ENCODE data around the gene ALLC.
"Not testable (repeated sequence)": the region's sequence is repeated elsewhere in the genome, so short reads cannot be mapped to it uniquely, and the experiment has no call there.

The ALLC gene

GRCh38 chr2:3656762-3657721 is 958 bp upstream of the ALLC start:
- DNase-seq, result no peak

GRCh38 chr2:3659447-3660432 is 1.7 kb downstream of the ALLC start:
- DNase-seq, result no peak

- not testable (repeated sequence) for DNase-seq
These were observed 2.6 kb downstream of the ALLC start for GRCh38 chr2:3660640-3661039.

GRCh38 chr2:3661149-3661660 is 3.2 kb downstream of the ALLC start:
- no peak for DNase-seq

- DNase-seq, result no peak
These were observed 4.2 kb downstream of the ALLC start for GRCh38 chr2:3662239-3662638.

DNA sequence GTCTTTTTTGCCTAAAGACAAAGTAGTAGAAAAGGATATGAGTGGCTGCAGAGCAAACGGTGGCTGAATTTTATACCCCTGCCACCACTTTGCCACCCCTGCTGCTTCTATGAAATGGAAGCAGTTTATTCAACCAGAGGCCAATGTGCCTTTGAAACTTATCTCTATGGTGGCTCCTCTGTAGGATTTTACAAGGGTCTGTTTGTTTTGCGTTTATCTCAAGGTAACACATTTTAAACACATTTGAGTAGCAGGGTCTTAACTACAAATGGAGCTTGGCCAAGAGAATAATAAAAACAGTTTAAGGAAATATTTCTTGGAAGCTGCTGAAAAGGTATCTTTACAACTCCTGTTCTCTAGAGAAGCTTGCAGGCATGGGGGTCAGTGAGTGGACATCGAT is 6.1 kb downstream of the ALLC start:
- DNase-seq, result no peak

DNA sequence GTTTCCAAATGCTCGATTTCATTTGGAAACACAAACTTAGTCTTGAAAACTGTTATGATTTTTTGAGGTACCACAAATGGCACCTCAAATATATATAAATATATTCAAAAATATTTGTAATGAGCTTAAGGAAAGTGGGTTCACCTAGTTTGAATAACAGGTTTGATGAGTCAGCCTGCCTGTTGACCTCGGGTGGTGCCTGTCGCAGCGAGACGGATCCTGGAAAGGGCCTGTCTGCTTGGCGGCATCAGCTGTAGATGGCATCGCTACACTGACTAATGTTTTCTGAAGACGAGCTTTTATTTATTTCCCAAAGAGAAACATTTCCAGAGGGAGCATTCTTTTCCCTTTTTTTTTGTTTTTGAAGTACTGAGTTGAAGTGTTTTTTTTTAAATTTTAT is 6.9 kb downstream of the ALLC start:
- DNase-seq, result no peak

DNA sequence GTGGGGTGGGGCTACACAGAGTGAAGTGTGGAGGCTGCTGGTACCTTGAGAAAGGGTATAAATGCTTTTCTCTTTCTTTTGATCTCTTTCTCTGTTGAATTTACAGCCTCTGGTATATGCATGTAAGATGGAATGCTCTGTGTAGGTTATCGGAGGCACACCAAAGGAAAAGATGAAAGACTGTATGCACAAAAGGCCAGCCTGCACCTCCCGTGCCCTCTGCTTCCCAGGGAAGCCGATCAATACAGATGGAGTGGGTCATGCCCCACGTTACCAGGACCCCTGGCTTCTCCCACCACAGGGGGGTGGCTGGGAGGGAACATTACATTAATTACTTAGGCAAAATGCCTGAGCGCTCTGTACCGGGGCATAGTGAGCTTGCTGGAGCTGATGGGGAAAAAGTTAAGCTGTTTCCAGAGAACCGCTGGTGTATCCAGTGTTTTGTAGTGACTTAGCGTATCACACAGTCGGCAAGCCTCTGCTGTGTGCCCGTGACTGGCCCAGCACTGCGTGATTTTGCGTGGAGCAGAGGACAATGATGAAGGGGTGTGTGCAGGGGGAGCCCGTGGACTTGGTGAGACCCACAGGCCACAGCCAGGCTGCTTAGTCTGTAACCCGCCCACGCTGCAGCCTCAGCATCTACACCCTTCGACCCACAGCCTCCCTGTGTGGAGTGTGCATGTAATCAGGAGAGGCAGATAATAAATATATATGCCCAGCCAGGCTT is 8.0 kb downstream of the ALLC start:
- no peak for DNase-seq

DNA sequence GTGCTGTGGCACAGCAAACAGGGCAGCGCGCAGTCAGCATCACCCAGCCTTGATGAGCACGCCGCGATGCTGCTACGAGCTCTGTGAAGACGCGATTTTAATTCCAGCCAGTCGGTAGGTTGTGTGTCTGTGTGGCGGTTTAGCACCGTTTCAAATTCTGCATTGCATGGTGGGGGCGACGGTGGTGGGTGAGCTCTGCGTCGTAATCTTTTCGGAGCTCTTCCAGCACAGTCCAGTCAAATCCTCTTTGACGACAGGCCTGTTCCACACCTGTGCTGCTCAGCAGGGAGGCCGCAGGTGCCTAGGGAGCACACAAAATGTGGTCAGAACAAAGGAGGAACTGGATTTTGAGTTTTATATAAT is 8.6 kb downstream of the ALLC start:
- DNase-seq, result no peak

DNA sequence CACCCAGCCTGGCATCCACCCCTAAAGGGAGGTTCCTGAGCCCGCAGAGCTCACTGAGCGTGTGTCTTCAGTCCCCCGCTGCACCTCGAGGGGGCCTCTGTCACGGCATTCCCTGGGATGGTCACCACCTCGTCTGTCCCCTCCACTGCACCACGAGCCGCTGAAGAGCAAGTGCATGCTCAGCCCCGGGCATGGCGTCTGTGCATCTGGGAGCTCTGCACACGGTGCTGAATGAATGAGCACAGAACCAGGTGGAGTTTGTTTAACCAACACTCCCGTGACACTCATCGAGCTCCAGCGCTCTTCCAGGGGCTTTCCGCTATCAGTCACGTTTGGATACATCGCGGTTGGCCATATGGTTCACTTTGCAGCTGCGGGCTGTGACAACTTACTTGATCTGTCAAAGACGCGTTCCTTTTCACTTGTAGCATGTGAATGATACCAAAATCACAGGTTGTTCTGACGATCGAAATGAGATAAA is 9.2 kb downstream of the ALLC start:
- DNase-seq, result no peak

DNA sequence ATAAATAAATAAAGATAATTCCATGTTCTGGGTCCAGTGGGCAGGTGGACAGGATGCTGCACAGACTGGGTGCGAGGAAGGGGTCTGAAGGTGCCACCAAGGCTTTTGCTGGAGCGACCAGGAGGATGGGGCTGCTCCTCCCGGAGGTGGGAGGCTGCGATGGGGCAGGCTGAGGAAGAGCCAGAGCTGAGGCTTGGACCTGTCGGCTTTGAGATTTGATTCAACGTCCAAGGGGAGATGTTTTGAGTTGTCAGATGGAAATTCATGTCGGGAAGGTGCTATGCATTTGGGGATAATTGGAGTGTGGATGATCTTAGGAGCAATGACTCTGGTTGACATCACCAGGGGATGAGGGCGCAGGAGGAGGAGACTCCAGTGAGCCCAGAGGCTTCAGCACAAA is 11.7 kb downstream of the ALLC start:
- DNase-seq, result no peak

- DNase-seq, result no peak
These were observed 12.4 kb downstream of the ALLC start for GRCh38 chr2:3670376-3670775.

DNA sequence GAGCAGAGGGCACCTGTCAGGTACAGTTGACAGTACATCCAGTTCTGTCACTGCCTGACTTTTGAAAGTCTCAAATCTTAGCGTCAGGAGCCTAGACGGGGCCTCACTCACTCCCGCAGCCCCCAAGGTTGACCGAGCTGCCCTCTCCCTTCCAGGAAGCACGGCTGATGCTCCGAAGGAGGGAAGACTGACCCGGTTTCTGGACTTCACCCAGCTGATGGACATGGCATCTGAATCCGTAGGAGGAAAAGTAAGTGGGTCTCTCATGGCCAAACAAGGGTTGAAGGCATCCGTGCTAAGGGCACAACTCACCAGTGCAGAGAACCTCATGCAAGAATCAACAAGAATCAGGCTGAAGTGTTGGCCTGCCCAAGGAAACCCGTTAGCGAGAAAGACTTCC is 12.9 kb downstream of the ALLC start:
- DNase-seq, result no peak

GRCh38 chr2:3672861-3673678 is 15.1 kb downstream of the ALLC start:
- DNase-seq, result no peak

DNA sequence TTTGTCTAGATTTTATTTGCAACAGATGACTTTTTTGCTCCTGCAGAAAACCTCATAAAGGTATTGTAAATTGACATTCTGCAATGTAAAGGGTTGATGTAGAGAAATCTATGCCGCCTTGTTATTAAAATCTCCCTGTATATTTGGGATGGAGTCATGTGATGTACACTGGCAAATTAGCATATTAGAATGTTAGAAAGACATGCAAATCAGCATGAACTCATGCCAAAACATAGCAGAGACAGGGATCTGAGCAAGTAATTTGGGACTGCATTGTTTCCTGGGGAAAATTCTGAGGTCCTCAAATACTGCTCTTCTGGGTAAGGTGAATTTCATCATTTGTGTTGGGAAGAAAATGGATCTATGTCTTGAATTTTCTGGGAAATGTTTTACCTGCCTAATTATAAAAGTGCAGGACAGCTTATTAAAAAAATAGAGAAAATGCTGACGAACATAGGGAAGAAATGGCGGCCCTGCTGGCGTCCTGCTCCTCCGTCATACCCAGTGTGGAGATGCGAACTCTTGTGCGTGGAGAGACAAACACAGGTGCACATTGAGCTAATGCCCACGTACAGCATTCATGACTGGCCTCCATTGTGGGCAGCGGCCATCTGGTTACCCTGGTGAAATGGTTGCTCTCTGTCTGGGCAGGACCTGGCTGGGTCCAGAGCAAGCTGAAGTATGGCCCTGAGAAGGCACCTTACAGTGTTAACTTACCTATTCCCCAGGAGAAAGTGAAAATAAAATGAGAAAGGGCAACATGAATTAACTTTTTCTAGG is 16.3 kb downstream of the ALLC start:
- no peak for DNase-seq

GRCh38 chr2:3675687-3676086 is 17.7 kb downstream of the ALLC start:
- no peak for DNase-seq

DNA sequence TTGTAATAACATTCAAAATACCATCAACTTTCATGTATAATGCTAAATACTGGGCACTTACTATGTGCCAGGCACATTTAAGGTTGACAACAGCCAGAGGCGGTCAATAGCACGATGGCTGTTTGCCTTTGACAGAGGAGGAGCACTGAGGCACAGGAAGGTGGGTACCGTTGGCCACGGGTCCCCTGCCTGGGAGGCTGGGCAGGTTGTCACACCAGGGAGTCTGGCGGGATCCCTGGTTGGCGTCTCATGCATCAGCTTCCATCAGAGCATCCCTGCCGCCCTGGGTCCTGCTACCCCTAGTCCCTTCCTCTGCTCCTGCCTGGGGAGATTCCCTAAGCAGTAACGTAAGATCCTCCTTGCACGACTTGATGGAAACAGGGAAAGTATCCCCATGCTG is 19.4 kb downstream of the ALLC start:
- no peak for DNase-seq

DNA sequence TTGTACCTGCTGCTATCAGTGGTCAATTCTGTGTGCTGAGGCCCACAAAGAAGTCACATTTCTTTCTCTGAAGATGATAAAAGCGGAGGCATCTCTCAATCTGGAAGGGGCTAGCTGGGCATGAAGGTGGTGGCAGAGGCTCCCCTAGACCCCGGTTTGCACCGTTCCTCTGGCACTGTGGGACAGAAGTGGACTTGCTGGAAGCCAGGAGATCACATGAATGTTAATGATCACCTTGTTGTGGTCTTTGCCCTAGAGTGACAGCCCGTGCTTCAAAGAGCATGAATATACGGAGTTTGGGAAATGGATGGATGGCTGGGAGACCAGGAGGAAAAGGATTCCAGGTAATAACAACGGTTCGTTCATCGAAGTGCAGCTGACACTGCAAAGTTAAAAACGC is 20.2 kb downstream of the ALLC start:
- no peak for DNase-seq

DNA sequence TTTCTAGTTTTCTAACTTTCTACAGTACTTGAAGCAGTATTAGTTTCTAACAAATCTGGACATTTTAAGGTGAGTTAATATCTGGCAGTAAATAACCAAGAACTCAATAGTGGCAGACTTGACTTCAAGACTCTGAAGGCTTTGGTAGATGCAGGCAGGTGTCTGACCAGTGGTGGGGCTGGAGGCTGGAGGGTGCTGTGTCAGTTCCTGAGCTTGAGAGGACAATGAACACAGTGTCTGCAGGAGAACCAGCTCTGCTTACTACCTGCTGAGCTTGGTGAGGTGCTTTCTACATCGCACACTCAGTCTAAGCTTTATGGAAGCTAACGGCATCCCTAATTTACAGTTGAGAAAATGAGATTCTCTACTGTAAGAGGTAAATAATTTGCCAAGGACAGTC is 21.2 kb downstream of the ALLC start:
- no peak for DNase-seq

GRCh38 chr2:3679616-3680393 is 21.8 kb downstream of the ALLC start:
- DNase-seq, result no peak
